Activated CD4-positive, alpha-beta T cell treated with anti-CD3 and anti-CD28 coated beads for 1 hour (primary cell): ENCODE results near the gene PPP1R26.

Experiments used
- DNase-seq: peaks from one replicate; pipeline ENCODE4 v3.0.0-alpha.2; 2020

PPP1R26 gene

GRCh38 chr9:135463140-135463539, 16.4 kb upstream of the PPP1R26 start:
- DNase-seq: no peak

GRCh38 chr9:135464181-135464580, 15.4 kb upstream of the PPP1R26 start:
- DNase-seq: no peak

- no peak for DNase-seq
Observed at GRCh38 chr9:135468854-135469521, 10.6 kb upstream of the PPP1R26 start.

GRCh38 chr9:135471791-135472640, 7.6 kb upstream of the PPP1R26 start:
- no peak for DNase-seq

- DNase-seq: no peak
Observed at GRCh38 chr9:135473972-135474543, 5.5 kb upstream of the PPP1R26 start.

- no peak for DNase-seq
Observed at GRCh38 chr9:135474915-135475314, 4.7 kb upstream of the PPP1R26 start.

- no peak for DNase-seq
Observed at GRCh38 chr9:135476561-135477355, 2.8 kb upstream of the PPP1R26 start.

- no peak for DNase-seq
Observed at GRCh38 chr9:135478191-135478590, 1.4 kb upstream of the PPP1R26 start.

GRCh38 chr9:135478829-135479468, 633 bp upstream of the PPP1R26 start:
- no peak for DNase-seq

GRCh38 chr9:135480071-135480939, 723 bp downstream of the PPP1R26 start:
- no peak for DNase-seq

GRCh38 chr9:135480940-135481310, 1.3 kb downstream of the PPP1R26 start:
- DNase-seq: no peak

- DNase-seq: no peak
Observed at GRCh38 chr9:135482015-135482754, 2.6 kb downstream of the PPP1R26 start.

- no peak for DNase-seq
Observed at GRCh38 chr9:135484460-135485277, 5.1 kb downstream of the PPP1R26 start.

GRCh38 chr9:135485385-135485784, 5.8 kb downstream of the PPP1R26 start:
- no peak for DNase-seq

- DNase-seq: no peak
Observed at GRCh38 chr9:135485832-135486231, 6.2 kb downstream of the PPP1R26 start.

- no peak for DNase-seq
Observed at GRCh38 chr9:135486267-135487065, 6.9 kb downstream of the PPP1R26 start.

GRCh38 chr9:135487281-135488012, 7.9 kb downstream of the PPP1R26 start:
- DNase-seq: no peak

- DNase-seq: no peak
Observed at GRCh38 chr9:135488013-135488330, 8.4 kb downstream of the PPP1R26 start.

- no peak for DNase-seq
Observed at GRCh38 chr9:135488527-135488926, 8.9 kb downstream of the PPP1R26 start.
